Thyroid gland (tissue), 4 donors: Measurements from ENCODE around the gene PTCRA. TPM values are rescaled to one million over a fixed set of nuclear protein-coding genes. Genes with fewer than 3 reads are reported as not detected.
"Not testable (repeated sequence)": the region's sequence is repeated elsewhere in the genome, so short reads cannot be mapped to it uniquely, and the experiment has no call there.

Experiments used
- DNase-seq, 2 donors: peaks; one replicate each; pipeline ENCODE4 v3.0.0-alpha.2; 2019
- H3K27ac ChIP-seq, 3 donors: fragments of 200-600 bp; sonication (generic); 1 replicate in 2 of 3; 2 replicates in 1 of 3; pipeline ENCODE4 v1.5.1; 2016 to 2019; ENCODE audit warnings: mild to moderate bottlenecking in 1 of 3, moderate library complexity in 1 of 3
- H3K27me3 ChIP-seq: fragments of 200-600 bp; sonication (generic); one replicate; pipeline ENCODE4 v1.5.1; 2019
- H3K36me3 ChIP-seq, 2 donors: fragments of 200-600 bp; sonication (generic); one replicate each; pipeline ENCODE4 v1.5.1; 2016 to 2019
- H3K4me1 ChIP-seq, 2 donors: fragments of 200-600 bp; sonication (generic); one replicate each; pipeline ENCODE4 v1.5.1; 2017 to 2019
- H3K4me3 ChIP-seq, 3 donors: fragments of 200-600 bp; sonication (generic); replicated peaks in 1 of 3; 1 replicate in 2 of 3; 2 replicates in 1 of 3; pipeline ENCODE4 v1.5.1; 2016; ENCODE audit warnings: mild to moderate bottlenecking in 1 of 3
- H3K9me3 ChIP-seq: fragments of 200-600 bp; sonication (generic); one replicate; pipeline ENCODE4 v1.5.1; 2017
- CTCF ChIP-seq, 6 experiments: fragments of 200-600 bp in 3 of 6; fragments of 450-650 bp in 3 of 6; sonication (generic) in 3 of 6; IDR thresholded peaks; one replicate each; pipeline ENCODE4 v1.5.1; 2016 to 2019; ENCODE audit warnings: antibody characterized with exemption in 6 of 6, mild to moderate bottlenecking in 2 of 6, inconsistent platforms in 1 of 6, moderate library complexity in 1 of 6
- POLR2A ChIP-seq, 2 donors: fragments of 450-650 bp; IDR thresholded peaks; one replicate each; pipeline ENCODE4 v1.6.1; 2017; ENCODE audit warnings: antibody characterized with exemption in 2 of 2, mild to moderate bottlenecking in 2 of 2, moderate library complexity in 1 of 2
- WGBS, 2 donors: methylation state at CpG; one replicate each; pipeline ENCODE4 v1.1.5; 2017; 5-methylcytosine and 5-hydroxymethylcytosine counted together
- intact Hi-C: fragments of 100-400 bp; cut with DNase I; formaldehyde crosslinking; loops from one replicate; pipeline ENCODE4 v1.15.1; 2023
- total RNA-seq, 4 donors: library from RNA; depleted of rRNA; stranded (reverse); fragments of >200 nt; gene quantifications; one replicate each; pipeline ENCODE4 v1.2.3, GENCODE V29; 2016

The PTCRA gene
- total RNA-seq, 4 donors from 2014 or later = not detected

DNA sequence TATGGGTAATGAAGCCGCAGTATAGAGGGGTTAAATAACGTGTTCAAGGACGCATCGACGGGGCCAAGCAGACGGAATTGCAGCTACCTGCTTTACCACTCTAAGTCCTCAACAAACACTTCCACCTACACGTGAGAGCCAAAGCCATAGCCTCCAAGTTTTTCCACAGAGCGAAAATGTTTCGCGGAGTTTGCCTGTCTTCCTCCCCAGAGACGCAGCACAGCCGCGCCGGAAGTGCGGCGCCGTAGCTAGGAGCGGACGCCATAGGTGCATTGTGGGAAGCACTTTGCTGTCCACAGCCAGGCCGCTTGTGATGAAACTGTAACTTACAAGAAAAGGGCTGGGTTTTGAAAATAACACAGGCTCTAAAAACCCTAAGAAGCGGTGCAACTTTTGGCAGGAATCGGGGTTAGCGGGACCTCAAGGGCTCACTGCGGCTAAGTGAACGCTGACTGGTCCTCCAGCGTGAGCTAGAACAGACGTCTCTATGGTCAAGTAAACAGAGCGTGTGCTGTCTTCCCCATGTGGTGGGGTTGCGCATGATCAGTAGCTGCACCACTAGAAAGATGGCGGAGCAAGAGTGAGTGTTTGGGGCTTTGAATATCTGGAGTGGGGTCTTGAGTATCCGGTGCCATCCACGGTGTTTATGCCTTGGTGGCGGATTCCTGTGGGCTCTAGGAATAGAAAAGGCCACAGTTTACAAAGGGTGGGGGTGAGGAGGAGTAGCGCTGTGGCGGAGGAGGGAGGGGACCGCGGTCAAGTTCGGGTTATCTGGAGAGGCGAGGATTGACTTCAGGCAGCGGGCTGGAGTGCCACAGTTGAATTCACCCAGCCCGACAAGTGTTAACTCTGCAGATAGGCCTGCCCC is 36.2 kb upstream of the PTCRA start, which contains the start of gene RPL7L1:
Gene RPL7L1, plus strand, starts transcription at position 245 of the 868 bp plus-strand sequence. Its CDS starts 295 bp downstream, at position 540.
- 1% methylated on average over 30 to 41 of the region's 41 CpGs for WGBS, 2 donors
- H3K27ac ChIP-seq = peak within 1 kb of the TSS; percentile 94 to 97 (median 96)
- peaks cover 18 to 22% of the 10 kb centered on the region in 2 donors for H3K36me3 ChIP-seq
- peak; percentile 83 to 86 for DNase-seq
- H3K4me3 ChIP-seq = peak within 1 kb of the TSS; percentile 24 to 91 (median 47)
- no peaks in the 10 kb centered on the region for H3K27me3 ChIP-seq
- peak; percentile 1 to 72 for TF ChIP-seq POLR2A (IDR thresholded peaks at IDR 0.05)
- TF ChIP-seq CTCF (IDR thresholded peaks at IDR 0.05) = peak in 3 of 6 experiments; percentile 21 to 33 (median 23)
- H3K4me1 ChIP-seq = peaks cover 6 to 21% of the 10 kb centered on the region in 2 donors
- intact Hi-C loops = loop anchor here (5.0 to 10.0 kb wide), 2 partner anchors 155 to 217 kb away; partner anchors contain the start of gene PRPH2
- H3K9me3 ChIP-seq = no peaks in the 10 kb centered on the region

DNA sequence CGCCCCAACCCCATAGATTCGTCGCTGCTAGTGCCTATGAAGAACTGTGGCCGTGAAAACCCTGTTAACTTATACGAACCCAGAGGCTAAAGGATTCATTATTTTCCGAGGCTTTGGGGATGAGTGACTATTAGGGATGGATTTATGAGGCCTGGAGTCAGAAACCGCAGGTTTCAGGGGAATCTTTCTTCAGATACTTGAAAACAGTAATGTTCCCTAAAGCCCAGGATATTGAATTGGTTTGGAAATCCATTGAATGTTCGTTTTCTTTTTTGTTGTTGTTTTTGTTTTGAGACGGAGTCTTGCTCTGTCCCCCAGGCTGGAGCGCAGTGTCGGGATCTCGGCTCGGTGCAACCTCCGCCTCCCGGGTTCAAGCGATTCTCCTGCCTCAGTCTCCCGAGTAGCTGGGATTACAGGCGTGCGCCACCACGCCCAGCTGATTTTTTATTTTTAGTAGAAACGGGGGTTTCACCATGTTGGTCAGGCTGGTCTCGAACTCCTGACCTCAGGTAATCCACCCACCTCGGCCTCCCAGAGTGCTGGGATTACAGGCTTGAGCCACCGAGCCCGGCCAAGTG is 35.5 kb upstream of the PTCRA start:
- H3K4me3 ChIP-seq = peak overlapping the region; percentile 24 to 91 (median 47)
- H3K4me1 ChIP-seq = peaks cover 6 to 21% of the 10 kb centered on the region in 2 donors
- H3K9me3 ChIP-seq, H3K27me3 ChIP-seq, DNase-seq, intact Hi-C loops: not testable (repeated sequence)
- peak overlapping the region; percentile 94 to 97 (median 96) for H3K27ac ChIP-seq
- peaks cover 25 to 29% of the 10 kb centered on the region in 2 donors for H3K36me3 ChIP-seq
- WGBS, 2 donors = 13 to 15% methylated on average over 25 of the region's 25 CpGs

GRCh38 chr6:42880871-42881270 is 35.0 kb upstream of the PTCRA start:
- peak overlapping the region in 2 of 3 donors; percentile 94 to 97 for H3K27ac ChIP-seq
- WGBS, 2 donors = 91 to 92% methylated on average over 12 of the region's 12 CpGs
- H3K36me3 ChIP-seq = peaks cover 30 to 35% of the 10 kb centered on the region in 2 donors

DNA sequence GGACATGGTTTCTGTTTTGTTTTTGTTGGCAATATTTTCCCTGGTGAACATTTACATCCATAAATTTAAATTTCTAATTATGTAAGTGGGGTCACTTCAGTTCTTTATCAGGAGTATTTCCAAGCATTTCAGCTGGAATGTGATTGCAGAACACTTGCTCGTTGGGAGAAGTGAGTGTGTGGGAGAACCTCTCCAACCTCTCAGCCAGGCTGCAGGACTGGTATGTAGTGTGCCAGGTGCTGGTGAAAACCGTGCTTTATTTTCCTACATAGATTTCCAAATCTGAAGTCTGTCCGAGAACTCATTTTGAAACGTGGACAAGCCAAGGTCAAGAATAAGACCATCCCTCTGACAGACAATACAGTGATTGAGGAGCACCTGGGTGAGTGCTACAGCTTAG is 30.2 kb upstream of the PTCRA start:
- Histone ChIP-seq H3K27me3 (no peaks in the 10 kb centered on the region), H3K27ac (no peak overlapping the region), H3K36me3 (peaks cover 40 to 41% of the 10 kb centered on the region in 2 donors), H3K4me1 (peaks cover 7 to 14% of the 10 kb centered on the region in 2 donors), H3K9me3 (no peaks in the 10 kb centered on the region), H3K4me3 (no peak overlapping the region)
- intact Hi-C loops = no loop called here
- no peak for DNase-seq
- no peak for TF ChIP-seq CTCF (IDR thresholded peaks at IDR 0.05)
- TF ChIP-seq POLR2A (IDR thresholded peaks at IDR 0.05) = no peak
- 80 to 95% methylated on average over 4 of the region's 4 CpGs for WGBS, 2 donors

More at GRCh38 chr6:42880871-42881270, 35.0 kb upstream of the PTCRA start:
- DNase-seq, intact Hi-C loops, H3K9me3 ChIP-seq, H3K27me3 ChIP-seq: not testable (repeated sequence)
- Histone ChIP-seq H3K4me3 (peak overlapping the region in 2 of 3 donors; percentile 47 to 91), H3K4me1 (peaks cover 6 to 21% of the 10 kb centered on the region in 2 donors)

GRCh38 chr6:42888201-42888600 is 27.7 kb upstream of the PTCRA start:
- DNase-seq, H3K4me3 ChIP-seq, H3K27me3 ChIP-seq, H3K27ac ChIP-seq, H3K4me1 ChIP-seq, H3K9me3 ChIP-seq, intact Hi-C loops: not testable (repeated sequence)
- 91 to 92% methylated on average over 4 of the region's 4 CpGs for WGBS, 2 donors
- H3K36me3 ChIP-seq = peaks cover 32 to 37% of the 10 kb centered on the region in 2 donors

GRCh38 chr6:42889815-42890214 is 26.0 kb upstream of the PTCRA start:
- DNase-seq = no peak
- Histone ChIP-seq H3K4me3 (peak overlapping the region in 1 of 3 donors; percentile 71), H3K36me3 (peaks cover 16 to 21% of the 10 kb centered on the region in 2 donors), H3K27me3 (no peaks in the 10 kb centered on the region), H3K9me3 (no peaks in the 10 kb centered on the region), H3K4me1 (peaks cover 7% of the 10 kb centered on the region in 2 donors), H3K27ac (no peak overlapping the region)
- TF ChIP-seq CTCF (IDR thresholded peaks at IDR 0.05) = no peak
- no peak for TF ChIP-seq POLR2A (IDR thresholded peaks at IDR 0.05)
- WGBS, 2 donors = 56 to 61% methylated on average over 4 of the region's 4 CpGs
- intact Hi-C loops = no loop called here
